HG02610 (cell line): Measurements from ENCODE around the gene EDDM3A.
"Not testable (repeated sequence)": the region's sequence is repeated elsewhere in the genome, so short reads cannot be mapped to it uniquely, and the experiment has no call there.

Source experiments
- ATAC-seq: cut with Tn5 transposase; IDR thresholded peaks from one replicate; pipeline ENCODE4 v1.9.1; 2021; ENCODE audit warnings: mild to moderate bottlenecking, moderate library complexity; ENCODE audit not compliant: unreplicated experiment

The EDDM3A gene

GRCh38 chr14:20745571-20746358 lies at the start of gene EDDM3A:
EDDM3A (plus strand) TSS chr14:20745887; CDS start chr14:20747581, 1,694 bp downstream.
- ATAC-seq: no peak

GRCh38 chr14:20696764-20697163 lies 48.9 kb upstream of the EDDM3A start:
- no peak for ATAC-seq

- no peak for ATAC-seq
Observed at GRCh38 chr14:20697273-20698017, 48.2 kb upstream of the EDDM3A start.

GRCh38 chr14:20698018-20698329 lies 47.7 kb upstream of the EDDM3A start:
- no peak for ATAC-seq

- ATAC-seq: no peak
Observed at GRCh38 chr14:20698934-20699333, 46.8 kb upstream of the EDDM3A start.

GRCh38 chr14:20699931-20700330 lies 45.8 kb upstream of the EDDM3A start:
- no peak for ATAC-seq

- not testable (repeated sequence) for ATAC-seq
Observed at GRCh38 chr14:20700965-20701364, 44.7 kb upstream of the EDDM3A start.

GRCh38 chr14:20706657-20707355 lies 38.9 kb upstream of the EDDM3A start:
- no peak for ATAC-seq

- ATAC-seq: no peak
Observed at GRCh38 chr14:20707622-20708021, 38.1 kb upstream of the EDDM3A start.

- no peak for ATAC-seq
Observed at GRCh38 chr14:20711261-20711660, 34.4 kb upstream of the EDDM3A start.

GRCh38 chr14:20711685-20712084 lies 34.0 kb upstream of the EDDM3A start:
- ATAC-seq: no peak

GRCh38 chr14:20712904-20713303 lies 32.8 kb upstream of the EDDM3A start:
- ATAC-seq: no peak

- ATAC-seq: no peak
Observed at GRCh38 chr14:20714593-20715250, 31.0 kb upstream of the EDDM3A start.

- ATAC-seq: no peak
Observed at GRCh38 chr14:20719777-20720176, 25.9 kb upstream of the EDDM3A start.

GRCh38 chr14:20720741-20721140 lies 24.9 kb upstream of the EDDM3A start:
- ATAC-seq: no peak

- no peak for ATAC-seq
Observed at GRCh38 chr14:20722016-20722415, 23.7 kb upstream of the EDDM3A start.

GRCh38 chr14:20723488-20723887 lies 22.2 kb upstream of the EDDM3A start:
- no peak for ATAC-seq

- ATAC-seq: not testable (repeated sequence)
Observed at GRCh38 chr14:20726121-20726520, 19.6 kb upstream of the EDDM3A start.

GRCh38 chr14:20726531-20726930 lies 19.2 kb upstream of the EDDM3A start:
- ATAC-seq: no peak

GRCh38 chr14:20730891-20731290 lies 14.8 kb upstream of the EDDM3A start:
- no peak for ATAC-seq

GRCh38 chr14:20732477-20732876 lies 13.2 kb upstream of the EDDM3A start:
- ATAC-seq: no peak
